HepG2 (cell line): Measurements from ENCODE around the gene KDM3B. TPM values are rescaled to one million over a fixed set of nuclear protein-coding genes. Genes with fewer than 3 reads are reported as not detected.

Source experiments
- ATAC-seq: fragments of 200-7000 bp; cut with Tn5 transposase; 3 replicates; pipeline ENCODE4 v1.9.1; 2020; ENCODE audit warnings: mild to moderate bottlenecking, moderate library complexity
- BruUV-seq: library from RNA; stranded (reverse); fragments of 400-500 nt; replicated peaks from 2 replicates; lab custom pipeline; 2021; lab: Mats Ljungman, UMichigan
- CTCF ChIA-PET: fragments of 300-600 bp; formaldehyde crosslinking; extraction: SDS; loops from one replicate; lab custom pipeline; 2021; ENCODE audit warnings: low total read pairs, inconsistent platforms, low intra/inter-chr PET ratio; lab: Yijun Ruan, JAX
- POLR2A ChIA-PET: fragments of 350-600 bp; sonication (Branson Sonifier 250); formaldehyde crosslinking; loops from one replicate; lab custom pipeline; 2020; ENCODE audit warnings: antibody characterized with exemption, inconsistent platforms; lab: Yijun Ruan, JAX
- DNase-seq: peaks from one replicate; pipeline ENCODE4 v3.0.0-alpha.2; 2015; ENCODE audit warnings: low spot score
- FAIRE-seq: peaks from 3 replicates; lab custom pipeline; 2011; peaks lifted over from hg19 to GRCh38; lab: Jason Lieb, UNC
- H2AFZ ChIP-seq: one replicate; pipeline ENCODE4 v1.6.1; 2011; ENCODE audit warnings: low read length, inconsistent platforms
- H3K27ac ChIP-seq: fragments of 300-600 bp; 3 replicates; pipeline ENCODE4 v1.8.0; 2011; ENCODE audit warnings: mixed run types, mild to moderate bottlenecking, mixed read lengths, low read length, inconsistent platforms; ENCODE audit not compliant: insufficient read depth; ENCODE audit errors: extremely low read length
- H3K27me3 ChIP-seq, 2 experiments: fragments of 200-600 bp in 1 of 2; 2 replicates in 1 of 2; 3 replicates in 1 of 2; pipeline versions ENCODE4 v1.6.0 to v1.8.0; 2011; ENCODE audit warnings: low read length in 2 of 2, mild to moderate bottlenecking in 2 of 2, moderate library complexity in 2 of 2, inconsistent platforms in 1 of 2; ENCODE audit not compliant: insufficient read depth in 2 of 2, control insufficient read depth in 1 of 2
- H3K36me3 ChIP-seq, 2 experiments: fragments of 200-600 bp in 1 of 2; replicated peaks in 1 of 2; 2 replicates in 1 of 2; 3 replicates in 1 of 2; pipeline versions ENCODE4 v1.5.1 to v1.8.0; 2011; ENCODE audit warnings: low read length in 2 of 2, inconsistent platforms in 1 of 2; ENCODE audit not compliant: insufficient read depth in 2 of 2, control insufficient read depth in 1 of 2
- H3K4me1 ChIP-seq: 2 replicates; pipeline ENCODE4 v1.5.1; 2012; ENCODE audit warnings: low read length, inconsistent platforms; ENCODE audit not compliant: insufficient read depth
- H3K4me2 ChIP-seq: 2 replicates; pipeline ENCODE4 v1.6.0; 2011; ENCODE audit warnings: low read depth, low read length, inconsistent platforms
- H3K4me3 ChIP-seq, 3 experiments: fragments of 200-600 bp in 1 of 3; sonication (generic), shearing (Covaris generic) in 1 of 3; replicated peaks in 1 of 3; 2 replicates each; pipeline ENCODE4 v1.5.1; 2011 to 2016; ENCODE audit warnings: low read length in 3 of 3, inconsistent platforms in 2 of 3, low read depth in 2 of 3, mild to moderate bottlenecking in 2 of 3, control low read depth in 1 of 3, mixed read lengths in 1 of 3; ENCODE audit not compliant: insufficient read depth in 1 of 3
- H3K79me2 ChIP-seq: one replicate; pipeline ENCODE4 v1.6.1; 2011; ENCODE audit warnings: low read length, inconsistent platforms; ENCODE audit not compliant: insufficient read depth
- H3K9ac ChIP-seq: 2 replicates; pipeline ENCODE4 v1.6.0; 2011; ENCODE audit warnings: mild to moderate bottlenecking, low read depth, low read length, inconsistent platforms; ENCODE audit not compliant: insufficient read depth
- H3K9me3 ChIP-seq: 2 replicates; pipeline ENCODE4 v1.5.1; 2012; ENCODE audit warnings: mild to moderate bottlenecking, low read length
- H4K20me1 ChIP-seq: 2 replicates; pipeline ENCODE4 v1.6.0; 2011; ENCODE audit warnings: inconsistent platforms, mild to moderate bottlenecking, low read length, moderate library complexity; ENCODE audit not compliant: insufficient read depth
- HHEX ChIP-seq: IDR thresholded peaks from 2 replicates; pipeline ENCODE4 v1.6.1; 2016; ENCODE audit warnings: control low read depth
- HMG20A ChIP-seq: IDR thresholded peaks from 2 replicates; pipeline ENCODE4 v1.6.1; 2016; ENCODE audit warnings: borderline replicate concordance
- POLR2G ChIP-seq: fragments of 200-400 bp; formaldehyde crosslinking; IDR thresholded peaks from 2 replicates; pipeline ENCODE4 v1.6.1; 2018; ENCODE audit warnings: mild to moderate bottlenecking, low read depth, low read length, moderate library complexity
- PRPF4 ChIP-seq: fragments of 200-400 bp; formaldehyde crosslinking; IDR thresholded peaks from 2 replicates; pipeline ENCODE4 v1.6.1; 2016; ENCODE audit warnings: low read length, low read depth; ENCODE audit not compliant: poor library complexity, severe bottlenecking
- RFXAP ChIP-seq: sonication (generic); formaldehyde crosslinking; IDR thresholded peaks from 2 replicates; pipeline ENCODE4 v1.4.0; 2020; ENCODE audit warnings: missing genetic modification reagents, borderline replicate concordance
- ZBTB7B ChIP-seq: sonication (generic); formaldehyde crosslinking; IDR thresholded peaks from 2 replicates; pipeline ENCODE4 v1.4.0; 2020; ENCODE audit warnings: missing genetic modification reagents
- ZFP90 ChIP-seq: sonication (generic); formaldehyde crosslinking; IDR thresholded peaks from 2 replicates; pipeline ENCODE4 v1.8.0; 2022; ENCODE audit warnings: missing genetic modification reagents, mild to moderate bottlenecking, inconsistent platforms, borderline replicate concordance
- ZNF713 ChIP-seq: sonication (generic); formaldehyde crosslinking; IDR thresholded peaks from 2 replicates; pipeline ENCODE4 v1.4.0; 2020; ENCODE audit warnings: mild to moderate bottlenecking, missing genetic modification reagents
- ZNF788 ChIP-seq: sonication (generic); formaldehyde crosslinking; IDR thresholded peaks from 2 replicates; pipeline ENCODE4 v1.5.0; 2020; ENCODE audit warnings: mild to moderate bottlenecking, missing genetic modification reagents, borderline replicate concordance
- WGBS: methylation state at CpG from one replicate; pipeline ENCODE4 v1.1.6; 2017; ENCODE audit warnings: low lambda C conversion rate; 5-methylcytosine and 5-hydroxymethylcytosine counted together
- in situ Hi-C: cut with HindIII; loops from 2 replicates; pipeline ENCODE4 v1.10.0; 2017; ENCODE audit warnings: low pct_unique_long_range_greater_than_20kb; ENCODE audit not compliant: extremely low pct_ligation_motif_present
- intact Hi-C: fragments of 100-400 bp; cut with micrococcal nuclease; formaldehyde crosslinking; loops from one replicate; pipeline ENCODE4 v1.10.0; 2022; ENCODE audit not compliant: unreplicated experiment
- polyA plus RNA-seq, 8 experiments: library from polyadenylated mRNA; depleted of rRNA in 3 of 8; stranded (reverse) in 7 of 8; unstranded in 1 of 8; fragments of >200 nt; fragmentation: Illumina TruSeq in 4 of 8; extraction: Trizol in 4 of 8; gene quantifications; 2 replicates each; pipeline versions ENCODE4 v1.2.1 to v1.2.3, GENCODE V29; 2011 to 2016; ENCODE audit warnings: low read depth in 4 of 8, missing spikeins in 1 of 8, mixed read lengths in 1 of 8; ENCODE audit not compliant: insufficient read depth in 1 of 8
- total RNA-seq, 5 experiments: library from RNA; depleted of rRNA; stranded (reverse); fragments of >200 nt; fragmentation: Illumina TruSeq; extraction: Trizol; gene quantifications; 2 replicates each; pipeline ENCODE4 v1.2.3, GENCODE V29; 2016; ENCODE audit warnings: low read depth in 1 of 5
- TF ChIP-seq, protein P1 (sequence below): IDR thresholded peaks from 2 replicates; pipeline ENCODE4 v1.6.1; 2016; ENCODE audit warnings: mild to moderate bottlenecking, missing biosample characterization, missing genetic modification reagents
- TF ChIP-seq, protein P2 (sequence below): sonication (generic); formaldehyde crosslinking; IDR thresholded peaks from 2 replicates; pipeline ENCODE4 v1.4.0; 2020; ENCODE audit warnings: mild to moderate bottlenecking, missing genetic modification reagents
- TF ChIP-seq, protein P3 (sequence below): sonication (generic); formaldehyde crosslinking; IDR thresholded peaks from 2 replicates; pipeline ENCODE4 v1.4.0; 2020; ENCODE audit warnings: mild to moderate bottlenecking, missing genetic modification reagents
- TF ChIP-seq, protein P4 (sequence below): sonication (generic); formaldehyde crosslinking; IDR thresholded peaks from 2 replicates; pipeline ENCODE4 v1.9.0; 2022; ENCODE audit warnings: low read depth, missing genetic modification reagents
- TF ChIP-seq, protein P5 (sequence below): sonication (generic); formaldehyde crosslinking; IDR thresholded peaks from 2 replicates; pipeline ENCODE4 v1.5.1; 2020; ENCODE audit warnings: missing genetic modification reagents, mild to moderate bottlenecking, borderline replicate concordance
- TF ChIP-seq, protein P6 (sequence below): IDR thresholded peaks from 2 replicates; pipeline ENCODE4 v1.6.1; 2016; ENCODE audit warnings: missing compliant biosample characterization, missing genetic modification reagents, borderline replicate concordance

Gene KDM3B
- total and polyA plus RNA-seq, 2 of the 13 experiments (the other 11 are each of a cell fraction or from before 2014, with no cell fraction given) = 19.7 to 34.3 TPM

DNA sequence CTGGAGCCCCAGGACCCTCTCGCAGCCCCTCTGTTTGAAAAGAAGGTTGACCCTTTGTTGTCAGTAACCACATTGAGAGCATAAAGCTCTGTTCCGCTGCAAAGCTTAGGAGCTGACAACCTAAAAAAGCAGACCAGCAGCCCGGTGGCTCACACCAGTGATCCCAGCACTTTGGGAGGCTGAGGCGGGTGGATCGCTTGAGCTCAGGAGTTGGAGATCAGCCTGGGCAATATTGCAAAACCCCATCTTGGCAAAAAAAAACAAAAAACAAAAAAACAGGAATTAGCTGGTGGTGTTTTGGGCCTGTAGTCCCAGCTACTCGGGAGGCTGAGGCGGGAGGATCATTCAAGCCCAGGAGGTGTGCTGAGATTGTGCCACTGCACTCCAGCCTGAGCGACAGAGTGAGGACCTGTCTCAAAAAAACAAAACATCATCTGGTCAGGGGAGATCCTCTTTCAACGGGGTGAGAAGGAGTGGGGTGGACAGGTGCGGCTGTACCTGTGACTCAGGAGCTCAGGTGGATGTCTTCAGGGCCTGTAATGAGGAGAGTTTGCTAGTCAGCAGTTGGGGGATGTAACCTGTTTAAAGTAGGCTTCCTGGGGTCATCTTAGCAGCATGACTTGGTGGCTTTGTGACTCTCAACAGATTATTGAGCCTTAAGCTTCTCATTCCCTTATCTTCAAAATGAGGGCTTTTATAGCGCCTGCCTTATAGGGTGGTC lies 85.7 kb downstream of the KDM3B start:
- no peak overlapping the region for H3K27ac ChIP-seq
- peak overlapping the region; percentile 17; the same call in 1 of the 2 replicates for H3K9ac ChIP-seq
- POLR2A ChIA-PET = no interaction called here
- DNase-seq (no peak), ATAC-seq (no peak), FAIRE-seq (no peak)
- H2AFZ ChIP-seq = no peak overlapping the region
- H4K20me1 ChIP-seq = no peaks in the 10 kb centered on the region
- no peaks in the 10 kb centered on the region for H3K79me2 ChIP-seq
- H3K4me2 ChIP-seq = peak overlapping the region; percentile 99
- H3K4me1 ChIP-seq = peaks cover 31% of the 10 kb centered on the region
- H3K36me3 ChIP-seq = peaks cover 2 to 25% of the 10 kb centered on the region in 2 experiments
- in situ Hi-C loops = no loop called here
- peak overlapping the region; percentile 68 to 77 (median 76); a peak in 5 of 6 replicates for H3K4me3 ChIP-seq
- WGBS = 85% methylated on average over 11 of the region's 11 CpGs
- no peaks in the 10 kb centered on the region for H3K9me3 ChIP-seq
- H3K27me3 ChIP-seq = no peaks in the 10 kb centered on the region; a peak in 1 of 5 replicates
- intact Hi-C loops = no loop called here
- no TSS peak for BruUV-seq
- CTCF ChIA-PET = no interaction called here
- TF ChIP-seq, protein P1, sequence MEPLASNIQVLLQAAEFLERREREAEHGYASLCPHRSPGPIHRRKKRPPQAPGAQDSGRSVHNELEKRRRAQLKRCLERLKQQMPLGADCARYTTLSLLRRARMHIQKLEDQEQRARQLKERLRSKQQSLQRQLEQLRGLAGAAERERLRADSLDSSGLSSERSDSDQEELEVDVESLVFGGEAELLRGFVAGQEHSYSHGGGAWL (CRISPR knock-in tag) = 0 out of 2 replicates have a peak, but pooled peaks have one; percentile 24
- TF ChIP-seq, protein P2, sequence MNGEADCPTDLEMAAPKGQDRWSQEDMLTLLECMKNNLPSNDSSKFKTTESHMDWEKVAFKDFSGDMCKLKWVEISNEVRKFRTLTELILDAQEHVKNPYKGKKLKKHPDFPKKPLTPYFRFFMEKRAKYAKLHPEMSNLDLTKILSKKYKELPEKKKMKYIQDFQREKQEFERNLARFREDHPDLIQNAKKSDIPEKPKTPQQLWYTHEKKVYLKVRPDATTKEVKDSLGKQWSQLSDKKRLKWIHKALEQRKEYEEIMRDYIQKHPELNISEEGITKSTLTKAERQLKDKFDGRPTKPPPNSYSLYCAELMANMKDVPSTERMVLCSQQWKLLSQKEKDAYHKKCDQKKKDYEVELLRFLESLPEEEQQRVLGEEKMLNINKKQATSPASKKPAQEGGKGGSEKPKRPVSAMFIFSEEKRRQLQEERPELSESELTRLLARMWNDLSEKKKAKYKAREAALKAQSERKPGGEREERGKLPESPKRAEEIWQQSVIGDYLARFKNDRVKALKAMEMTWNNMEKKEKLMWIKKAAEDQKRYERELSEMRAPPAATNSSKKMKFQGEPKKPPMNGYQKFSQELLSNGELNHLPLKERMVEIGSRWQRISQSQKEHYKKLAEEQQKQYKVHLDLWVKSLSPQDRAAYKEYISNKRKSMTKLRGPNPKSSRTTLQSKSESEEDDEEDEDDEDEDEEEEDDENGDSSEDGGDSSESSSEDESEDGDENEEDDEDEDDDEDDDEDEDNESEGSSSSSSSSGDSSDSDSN (CRISPR knock-in tag) = no peak
- TF ChIP-seq ZBTB7B (CRISPR knock-in tag) (no peak), ZNF788 (CRISPR knock-in tag) (0 out of 2 replicates have a peak, but pooled peaks have one; percentile 46), RFXAP (CRISPR knock-in tag) (no peak), ZNF713 (no peak), HHEX (no peak), POLR2G (0 out of 2 replicates have a peak, but pooled peaks have one; percentile 41), PRPF4 (no peak), ZFP90 (no peak), HMG20A (CRISPR knock-in tag) (no peak)
- TF ChIP-seq, protein P3, sequence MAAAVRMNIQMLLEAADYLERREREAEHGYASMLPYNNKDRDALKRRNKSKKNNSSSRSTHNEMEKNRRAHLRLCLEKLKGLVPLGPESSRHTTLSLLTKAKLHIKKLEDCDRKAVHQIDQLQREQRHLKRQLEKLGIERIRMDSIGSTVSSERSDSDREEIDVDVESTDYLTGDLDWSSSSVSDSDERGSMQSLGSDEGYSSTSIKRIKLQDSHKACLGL (CRISPR knock-in tag) = no peak
- TF ChIP-seq, protein P4, sequence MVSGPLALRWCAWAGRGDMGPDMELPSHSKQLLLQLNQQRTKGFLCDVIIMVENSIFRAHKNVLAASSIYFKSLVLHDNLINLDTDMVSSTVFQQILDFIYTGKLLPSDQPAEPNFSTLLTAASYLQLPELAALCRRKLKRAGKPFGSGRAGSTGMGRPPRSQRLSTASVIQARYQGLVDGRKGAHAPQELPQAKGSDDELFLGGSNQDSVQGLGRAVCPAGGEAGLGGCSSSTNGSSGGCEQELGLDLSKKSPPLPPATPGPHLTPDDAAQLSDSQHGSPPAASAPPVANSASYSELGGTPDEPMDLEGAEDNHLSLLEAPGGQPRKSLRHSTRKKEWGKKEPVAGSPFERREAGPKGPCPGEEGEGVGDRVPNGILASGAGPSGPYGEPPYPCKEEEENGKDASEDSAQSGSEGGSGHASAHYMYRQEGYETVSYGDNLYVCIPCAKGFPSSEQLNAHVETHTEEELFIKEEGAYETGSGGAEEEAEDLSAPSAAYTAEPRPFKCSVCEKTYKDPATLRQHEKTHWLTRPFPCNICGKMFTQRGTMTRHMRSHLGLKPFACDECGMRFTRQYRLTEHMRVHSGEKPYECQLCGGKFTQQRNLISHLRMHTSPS (CRISPR knock-in tag) = no peak
- TF ChIP-seq, protein P5, sequence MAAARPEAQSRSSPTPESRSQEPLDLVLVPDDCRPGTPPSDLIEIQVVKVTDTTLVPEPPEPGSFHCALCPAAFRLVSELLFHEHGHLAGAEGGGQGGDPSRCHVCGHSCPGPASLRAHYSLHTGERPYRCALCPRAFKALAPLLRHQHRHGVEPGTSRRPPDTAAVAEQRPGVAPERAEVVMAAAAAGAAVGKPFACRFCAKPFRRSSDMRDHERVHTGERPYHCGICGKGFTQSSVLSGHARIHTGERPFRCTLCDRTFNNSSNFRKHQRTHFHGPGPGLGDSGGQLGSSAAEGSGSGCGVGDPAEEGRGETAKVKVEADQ = no peak
- TF ChIP-seq, protein P6, sequence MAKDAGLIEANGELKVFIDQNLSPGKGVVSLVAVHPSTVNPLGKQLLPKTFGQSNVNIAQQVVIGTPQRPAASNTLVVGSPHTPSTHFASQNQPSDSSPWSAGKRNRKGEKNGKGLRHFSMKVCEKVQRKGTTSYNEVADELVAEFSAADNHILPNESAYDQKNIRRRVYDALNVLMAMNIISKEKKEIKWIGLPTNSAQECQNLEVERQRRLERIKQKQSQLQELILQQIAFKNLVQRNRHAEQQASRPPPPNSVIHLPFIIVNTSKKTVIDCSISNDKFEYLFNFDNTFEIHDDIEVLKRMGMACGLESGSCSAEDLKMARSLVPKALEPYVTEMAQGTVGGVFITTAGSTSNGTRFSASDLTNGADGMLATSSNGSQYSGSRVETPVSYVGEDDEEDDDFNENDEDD (CRISPR knock-in tag) = no peak
